ENCODE measurements around the gene SLCO1A2. TPM values are rescaled to one million over a fixed set of nuclear protein-coding genes. Genes with fewer than 3 reads are reported as not detected.

Gene SLCO1A2
- total RNA-seq, 1 experiment from 2014 or later = 5.2 TPM

DNA sequence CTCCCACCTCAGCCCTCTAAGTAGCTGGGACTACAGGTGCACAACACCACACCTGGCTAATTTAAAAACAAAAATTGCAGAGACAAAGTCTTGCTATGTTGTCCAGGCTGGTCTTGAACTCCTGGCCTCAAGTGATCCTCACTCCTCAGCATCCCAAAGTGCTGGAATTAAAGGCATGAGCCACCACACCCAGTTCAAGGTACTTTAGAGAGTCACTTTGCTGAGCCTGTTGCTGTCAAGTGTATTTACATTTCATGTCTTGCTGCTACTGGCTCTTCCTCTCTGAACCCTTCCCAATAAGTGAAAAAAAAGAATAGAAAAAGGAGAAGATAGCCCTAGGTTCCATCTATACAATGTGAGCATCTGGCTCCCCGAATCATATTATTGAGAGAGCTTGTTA is 38.4 kb downstream of the SLCO1A2 start:
- no peak for DNase-seq
- Histone ChIP-seq H3K4me3 (ENCODE audit: insufficient read depth, low read depth, low read length) (no peak overlapping the region), H3K27me3 (ENCODE audit: control insufficient read depth, insufficient read depth, low read length) (no peaks in the 10 kb centered on the region; the same call in 1 of the 2 replicates), H3K36me3 (replicated peaks; ENCODE audit: control insufficient read depth, insufficient read depth, low read length) (no peaks in the 10 kb centered on the region; the same call in 1 of the 2 replicates)

DNA sequence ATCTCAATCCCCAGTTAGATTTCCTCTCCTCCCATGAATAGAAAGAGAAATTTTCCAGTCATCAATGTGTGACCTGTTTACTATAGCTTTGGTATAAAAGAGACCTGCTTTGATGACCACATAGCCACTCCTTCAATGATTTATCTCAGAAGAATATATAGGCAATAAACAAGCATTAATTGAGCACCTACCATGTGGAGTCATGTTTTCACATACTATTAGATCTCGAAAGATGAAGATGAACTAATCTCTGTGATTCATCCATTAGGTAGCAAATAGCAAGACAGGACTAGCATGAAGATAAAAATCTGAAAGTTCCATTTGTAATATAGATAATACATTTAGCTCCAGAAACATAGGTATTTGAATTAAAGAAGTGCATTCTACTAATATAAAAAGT is 40.5 kb downstream of the SLCO1A2 start:
- no peak overlapping the region for H3K4me3 ChIP-seq (ENCODE audit: insufficient read depth, low read depth, low read length)
- no peaks in the 10 kb centered on the region; the same call in 1 of the 2 replicates for H3K36me3 ChIP-seq (replicated peaks; ENCODE audit: control insufficient read depth, insufficient read depth, low read length)
- DNase-seq = no peak
- H3K27me3 ChIP-seq (ENCODE audit: control insufficient read depth, insufficient read depth, low read length) = no peaks in the 10 kb centered on the region; the same call in 1 of the 2 replicates

DNA sequence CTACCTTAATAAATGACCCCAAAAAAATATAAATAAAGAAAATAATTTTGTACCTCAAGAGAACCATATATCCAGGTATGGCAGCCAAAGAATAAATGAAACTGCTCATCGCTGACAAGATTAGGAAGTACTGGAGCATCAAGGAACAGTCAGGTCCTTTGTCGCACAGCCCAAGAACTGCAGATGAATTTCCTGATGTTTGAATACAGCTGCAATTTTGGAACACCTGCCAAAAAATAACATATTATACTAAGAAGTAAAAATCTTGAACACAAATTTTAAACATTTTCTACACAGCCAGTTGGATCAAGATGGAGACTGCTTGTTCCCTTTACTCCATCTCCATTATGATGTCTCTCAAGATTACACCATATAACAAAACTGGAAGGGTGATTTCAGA is 42.6 kb downstream of the SLCO1A2 start:
- DNase-seq = no peak
- Histone ChIP-seq H3K36me3 (replicated peaks; ENCODE audit: control insufficient read depth, insufficient read depth, low read length) (no peaks in the 10 kb centered on the region), H3K4me3 (ENCODE audit: insufficient read depth, low read depth, low read length) (no peak overlapping the region), H3K27me3 (ENCODE audit: control insufficient read depth, insufficient read depth, low read length) (no peaks in the 10 kb centered on the region; the same call in 1 of the 2 replicates)

DNA sequence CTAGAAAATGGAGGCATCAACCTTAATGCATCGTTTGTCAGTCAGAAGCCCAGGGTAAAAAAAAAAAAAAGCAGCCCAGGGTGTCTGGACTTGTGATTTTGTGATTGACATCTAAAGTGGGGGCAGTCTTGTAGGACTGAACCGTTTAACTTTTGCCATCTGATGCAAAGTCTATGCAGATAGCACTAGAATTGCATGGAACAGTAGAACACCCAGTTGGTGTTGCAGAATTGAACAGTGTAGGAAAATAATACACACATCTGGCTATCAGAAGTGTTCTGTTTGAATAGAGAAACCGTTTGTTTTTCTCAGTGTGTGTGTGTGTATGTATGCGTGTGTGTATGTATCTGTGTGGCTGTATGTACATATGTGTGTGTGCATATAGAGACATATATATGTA is 45.0 kb downstream of the SLCO1A2 start:
- DNase-seq = no peak
- Histone ChIP-seq H3K4me3 (ENCODE audit: insufficient read depth, low read depth, low read length) (no peak overlapping the region), H3K27me3 (ENCODE audit: control insufficient read depth, insufficient read depth, low read length) (no peaks in the 10 kb centered on the region), H3K36me3 (replicated peaks; ENCODE audit: control insufficient read depth, insufficient read depth, low read length) (no peaks in the 10 kb centered on the region)

DNA sequence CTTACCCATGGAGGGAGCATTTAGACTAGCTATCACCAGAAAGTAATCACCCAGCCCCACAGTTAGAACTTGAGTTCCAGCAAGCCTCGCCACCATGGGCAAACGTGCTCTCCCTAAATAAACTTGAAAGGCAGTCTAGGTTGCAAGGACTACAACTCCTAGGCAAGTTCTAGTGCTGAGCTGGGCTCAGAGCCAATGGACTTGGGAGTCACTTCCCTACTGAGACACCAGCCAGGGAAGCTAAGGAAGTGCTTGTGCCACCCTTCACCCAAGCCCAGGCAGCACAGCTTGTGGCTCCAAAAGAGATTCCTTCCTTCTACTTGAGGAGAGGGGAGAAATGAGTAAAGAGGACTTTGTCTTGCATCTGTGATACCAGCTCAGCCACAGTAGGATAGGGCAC is 57.9 kb downstream of the SLCO1A2 start:
- no peaks in the 10 kb centered on the region for H3K27me3 ChIP-seq (ENCODE audit: control insufficient read depth, insufficient read depth, low read length)
- no peak overlapping the region for H3K4me3 ChIP-seq (ENCODE audit: insufficient read depth, low read depth, low read length)
- H3K36me3 ChIP-seq (replicated peaks; ENCODE audit: control insufficient read depth, insufficient read depth, low read length) = no peaks in the 10 kb centered on the region
- no peak for DNase-seq

DNA sequence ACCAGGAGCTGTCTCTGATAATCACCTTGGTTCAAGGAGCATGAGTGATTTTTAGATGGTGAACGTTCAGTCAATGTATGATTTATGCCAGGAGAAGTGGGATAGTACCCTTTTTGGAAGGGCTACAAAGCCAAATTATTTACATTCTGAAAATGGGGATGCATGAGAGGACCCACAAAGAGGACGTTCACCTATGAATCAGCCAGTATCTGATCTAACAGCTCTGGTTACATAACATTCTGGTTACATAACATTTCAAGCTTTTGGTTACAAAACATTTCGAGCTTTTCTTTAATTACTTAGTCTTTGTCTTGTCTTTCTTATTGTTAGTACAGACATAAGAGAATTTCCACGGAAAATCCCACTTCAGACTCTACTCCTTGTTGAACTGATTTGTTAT is 68.8 kb downstream of the SLCO1A2 start:
- H3K27me3 ChIP-seq (ENCODE audit: control insufficient read depth, insufficient read depth, low read length) = no peaks in the 10 kb centered on the region
- H3K4me3 ChIP-seq (ENCODE audit: insufficient read depth, low read depth, low read length) = no peak overlapping the region
- H3K36me3 ChIP-seq (replicated peaks; ENCODE audit: control insufficient read depth, insufficient read depth, low read length) = no peaks in the 10 kb centered on the region
- DNase-seq = no peak

DNA sequence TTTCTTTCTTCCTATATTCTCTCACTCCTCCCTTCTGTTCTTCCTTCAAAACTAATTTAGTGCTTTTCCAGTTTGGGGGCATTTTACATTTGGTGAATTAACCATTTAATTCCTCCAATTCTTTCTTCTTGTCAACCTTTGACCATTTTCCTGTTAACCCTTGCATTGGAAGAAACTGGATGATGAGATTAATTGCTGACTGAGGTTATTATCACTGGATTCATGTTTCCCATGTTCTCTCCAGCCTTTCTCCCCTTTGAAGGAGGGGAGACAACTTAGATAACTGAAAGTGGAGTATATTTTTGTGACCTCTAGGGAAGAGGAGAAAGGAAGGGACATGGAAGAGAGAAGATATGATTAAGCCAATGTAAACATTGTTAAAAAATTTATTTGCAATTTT is 70.5 kb downstream of the SLCO1A2 start:
- DNase-seq = no peak
- Histone ChIP-seq H3K27me3 (ENCODE audit: control insufficient read depth, insufficient read depth, low read length) (no peaks in the 10 kb centered on the region), H3K4me3 (ENCODE audit: insufficient read depth, low read depth, low read length) (no peak overlapping the region), H3K36me3 (replicated peaks; ENCODE audit: control insufficient read depth, insufficient read depth, low read length) (no peaks in the 10 kb centered on the region)

DNA sequence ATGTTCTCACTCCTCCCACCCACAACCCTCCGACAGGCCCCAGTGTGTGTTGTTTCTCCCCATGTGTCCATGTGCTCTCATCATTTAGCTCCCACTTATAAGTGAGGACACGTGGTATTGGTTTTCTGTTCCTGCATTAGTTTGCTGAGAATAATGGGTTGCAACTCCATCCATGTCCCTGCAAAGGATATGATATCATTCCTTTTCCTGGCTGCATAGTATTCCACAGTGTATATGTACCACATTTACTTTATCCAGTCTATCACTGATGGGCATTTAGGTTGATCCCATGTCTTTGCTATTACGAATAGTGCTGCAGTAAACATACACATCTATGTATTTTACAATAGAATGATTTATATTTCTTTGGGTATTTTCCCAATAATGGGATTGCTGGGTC is 77.5 kb downstream of the SLCO1A2 start:
- no peaks in the 10 kb centered on the region for H3K36me3 ChIP-seq (replicated peaks; ENCODE audit: control insufficient read depth, insufficient read depth, low read length)
- no peak overlapping the region for H3K4me3 ChIP-seq (ENCODE audit: insufficient read depth, low read depth, low read length)
- DNase-seq = no peak
- no peaks in the 10 kb centered on the region; the same call in 1 of the 2 replicates for H3K27me3 ChIP-seq (ENCODE audit: control insufficient read depth, insufficient read depth, low read length)

DNA sequence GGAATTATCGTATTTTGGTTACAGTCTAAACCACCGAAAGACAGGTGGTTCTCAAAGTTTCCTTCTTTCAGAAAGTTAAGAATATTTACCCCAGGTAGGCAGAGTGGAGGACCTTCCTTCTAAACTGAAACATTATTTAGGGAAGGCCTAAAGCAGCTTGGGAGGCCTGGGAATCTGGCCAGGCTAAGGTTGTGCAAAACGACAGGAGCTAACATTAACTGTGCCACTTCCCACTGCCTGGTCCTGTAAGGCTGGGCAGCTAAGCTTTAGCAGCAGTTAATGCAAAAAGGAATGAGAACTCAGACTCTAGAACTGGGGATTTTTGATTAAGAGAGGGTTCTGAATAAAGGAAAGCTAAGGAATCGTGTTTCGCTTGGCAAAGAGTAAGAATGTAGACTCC is 82.6 kb downstream of the SLCO1A2 start:
- Histone ChIP-seq H3K27me3 (ENCODE audit: control insufficient read depth, insufficient read depth, low read length) (no peaks in the 10 kb centered on the region; the same call in 1 of the 2 replicates), H3K36me3 (replicated peaks; ENCODE audit: control insufficient read depth, insufficient read depth, low read length) (no peaks in the 10 kb centered on the region), H3K4me3 (ENCODE audit: insufficient read depth, low read depth, low read length) (no peak overlapping the region)
- no peak for DNase-seq

DNA sequence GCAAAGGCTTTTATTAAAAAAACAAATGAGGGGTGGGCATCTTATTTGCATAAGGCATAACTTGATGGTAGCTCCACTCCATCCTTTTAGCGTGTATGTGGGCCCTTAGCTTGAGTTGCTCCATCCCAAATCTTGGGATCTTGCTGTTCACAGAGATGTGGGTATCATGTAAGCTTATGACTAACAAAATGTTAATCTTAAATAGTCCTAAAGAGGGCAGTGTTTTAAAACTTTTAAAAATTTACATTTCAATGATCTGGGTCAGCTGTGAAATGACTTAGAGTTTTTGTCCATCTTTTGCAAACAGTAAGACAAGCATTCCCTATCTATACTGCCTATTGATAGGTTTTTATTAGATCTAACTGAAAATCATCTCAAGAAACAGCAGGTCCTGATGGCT is 86.0 kb downstream of the SLCO1A2 start:
- DNase-seq = peak; percentile 1
- H3K4me3 ChIP-seq (ENCODE audit: insufficient read depth, low read depth, low read length) = no peak overlapping the region
- H3K27me3 ChIP-seq (ENCODE audit: control insufficient read depth, insufficient read depth, low read length) = no peaks in the 10 kb centered on the region
- H3K36me3 ChIP-seq (replicated peaks; ENCODE audit: control insufficient read depth, insufficient read depth, low read length) = no peaks in the 10 kb centered on the region

DNA sequence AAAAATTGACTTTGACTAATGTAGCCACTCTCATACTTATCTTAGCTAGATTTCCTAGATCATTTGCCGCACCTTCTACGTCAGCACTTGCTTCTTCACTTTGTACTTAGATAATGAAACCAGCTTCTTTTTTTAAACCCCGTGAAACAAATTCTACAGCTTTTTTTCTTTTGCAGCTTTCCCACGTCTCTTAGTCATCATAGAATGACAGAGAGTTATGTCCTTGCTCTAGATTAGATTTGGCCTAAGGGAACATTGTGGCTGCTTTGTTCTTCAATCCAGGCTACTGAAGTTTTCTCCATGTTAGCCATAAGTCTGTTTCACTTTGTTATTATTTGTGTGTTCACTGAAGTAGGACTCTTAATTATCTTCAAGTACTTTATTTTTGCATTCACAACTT is 94.9 kb downstream of the SLCO1A2 start:
- no peaks in the 10 kb centered on the region for H3K27me3 ChIP-seq (ENCODE audit: control insufficient read depth, insufficient read depth, low read length)
- DNase-seq = no peak
- H3K4me3 ChIP-seq (ENCODE audit: insufficient read depth, low read depth, low read length) = no peak overlapping the region
- no peaks in the 10 kb centered on the region for H3K36me3 ChIP-seq (replicated peaks; ENCODE audit: control insufficient read depth, insufficient read depth, low read length)

DNA sequence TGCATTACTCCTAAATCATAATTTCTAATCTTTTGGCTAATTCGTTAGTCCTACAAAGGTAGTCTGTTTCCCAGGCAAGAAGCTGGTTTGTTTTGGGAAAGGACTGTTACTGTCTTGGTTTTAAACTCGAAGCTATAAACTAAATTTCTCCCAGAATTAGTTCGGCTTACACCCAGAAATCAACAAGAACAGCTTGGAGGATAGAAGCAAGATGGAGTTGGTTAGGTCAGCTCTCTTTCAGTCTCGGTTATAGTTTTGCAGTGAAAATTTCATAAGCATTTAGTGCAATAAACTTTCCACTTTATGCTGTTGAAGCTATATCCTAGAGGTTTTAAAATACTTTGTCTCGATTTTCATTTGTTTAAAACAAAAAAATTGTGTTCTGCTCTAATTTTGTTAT is 100.3 kb downstream of the SLCO1A2 start:
- no peak overlapping the region for H3K4me3 ChIP-seq (ENCODE audit: insufficient read depth, low read depth, low read length)
- no peaks in the 10 kb centered on the region for H3K36me3 ChIP-seq (replicated peaks; ENCODE audit: control insufficient read depth, insufficient read depth, low read length)
- H3K27me3 ChIP-seq (ENCODE audit: control insufficient read depth, insufficient read depth, low read length) = no peaks in the 10 kb centered on the region
- DNase-seq = no peak

DNA sequence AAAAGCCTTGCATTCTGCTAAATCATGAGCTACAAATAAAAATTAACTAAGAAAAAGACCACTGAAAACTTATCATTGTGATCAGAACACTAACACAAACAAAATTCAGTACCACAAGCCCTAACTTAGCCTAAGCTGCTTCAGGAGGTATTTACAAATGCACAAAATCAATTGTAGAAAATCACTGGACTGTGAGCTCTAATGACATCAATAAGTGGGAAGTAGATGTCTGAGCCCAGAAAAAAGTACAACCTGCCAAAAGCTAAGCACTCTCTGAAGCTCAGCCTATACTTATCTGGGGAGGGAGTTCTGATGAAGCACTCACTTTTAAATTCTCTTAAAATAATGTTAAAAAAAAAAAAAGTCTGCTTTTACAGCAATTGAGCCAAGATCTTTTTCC is 110.8 kb downstream of the SLCO1A2 start:
- no peak for DNase-seq
- H3K27me3 ChIP-seq (ENCODE audit: control insufficient read depth, insufficient read depth, low read length) = no peaks in the 10 kb centered on the region
- H3K36me3 ChIP-seq (replicated peaks; ENCODE audit: control insufficient read depth, insufficient read depth, low read length) = no peaks in the 10 kb centered on the region
- H3K4me3 ChIP-seq (ENCODE audit: insufficient read depth, low read depth, low read length) = no peak overlapping the region

DNA sequence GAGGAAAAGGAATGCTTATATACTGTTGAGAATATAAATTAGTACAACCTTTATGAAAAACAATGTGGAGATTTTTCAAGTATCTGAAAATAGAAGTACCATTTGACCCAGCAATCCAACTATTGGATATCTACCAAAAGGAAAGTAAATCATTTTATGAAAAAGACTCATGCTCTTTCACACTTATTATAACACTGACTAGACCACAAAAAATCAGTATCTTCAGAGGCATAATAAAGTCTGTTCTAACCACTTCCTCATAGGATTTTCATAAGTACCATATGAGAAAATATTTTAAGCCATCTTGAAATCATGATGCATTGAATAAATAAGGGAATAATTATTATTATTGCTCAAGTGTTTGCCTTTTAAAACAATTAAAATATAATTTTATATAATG is 112.9 kb downstream of the SLCO1A2 start:
- DNase-seq = no peak
- H3K27me3 ChIP-seq (ENCODE audit: control insufficient read depth, insufficient read depth, low read length) = no peaks in the 10 kb centered on the region

DNA sequence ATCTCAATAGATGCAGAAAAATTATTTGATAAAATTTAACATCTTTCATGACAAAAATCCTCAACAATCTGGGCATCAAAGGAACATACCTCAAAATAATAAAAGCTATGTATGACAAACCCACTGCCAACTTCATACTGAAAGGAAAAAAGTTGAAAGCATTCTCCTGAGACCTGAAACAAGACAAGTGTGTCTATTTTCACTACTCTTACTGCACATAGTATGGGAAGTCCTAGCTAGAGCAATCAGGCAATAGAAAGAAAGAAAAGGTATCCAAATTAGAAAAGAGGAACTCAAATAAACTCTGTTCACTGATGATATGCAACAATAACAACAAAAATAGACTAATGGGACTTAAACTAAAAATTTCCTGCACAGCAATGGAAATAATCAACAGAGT is 113.6 kb downstream of the SLCO1A2 start:
- no peak for DNase-seq
- no peaks in the 10 kb centered on the region for H3K27me3 ChIP-seq (ENCODE audit: control insufficient read depth, insufficient read depth, low read length)
- H3K4me3 ChIP-seq (ENCODE audit: insufficient read depth, low read depth, low read length) = no peak overlapping the region
- H3K36me3 ChIP-seq (replicated peaks; ENCODE audit: control insufficient read depth, insufficient read depth, low read length) = no peaks in the 10 kb centered on the region

More for the DNA sequence above, 112.9 kb downstream of the SLCO1A2 start:
- no peaks in the 10 kb centered on the region for H3K36me3 ChIP-seq (replicated peaks; ENCODE audit: control insufficient read depth, insufficient read depth, low read length)
- H3K4me3 ChIP-seq (ENCODE audit: insufficient read depth, low read depth, low read length) = no peak overlapping the region

DNA sequence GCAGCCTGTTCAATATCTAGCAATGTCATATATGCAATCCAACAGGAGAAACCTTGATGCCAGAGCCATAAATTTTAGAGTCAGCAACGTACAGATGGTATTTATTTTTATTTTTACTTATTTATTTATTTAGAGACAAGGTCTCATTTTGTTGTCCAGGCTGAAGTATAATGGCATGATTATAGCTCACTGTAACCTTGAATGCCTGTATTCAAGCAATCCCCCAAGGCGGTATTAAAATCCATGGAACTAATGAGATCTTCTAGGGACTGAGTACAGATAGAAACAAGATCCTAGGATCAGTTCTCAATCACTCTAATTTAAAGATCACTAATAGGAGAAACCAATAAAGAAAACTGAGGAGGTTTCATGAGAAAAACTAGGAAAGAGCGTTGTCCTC is 114.5 kb downstream of the SLCO1A2 start:
- H3K36me3 ChIP-seq (replicated peaks; ENCODE audit: control insufficient read depth, insufficient read depth, low read length) = no peaks in the 10 kb centered on the region
- DNase-seq = no peak
- H3K4me3 ChIP-seq (ENCODE audit: insufficient read depth, low read depth, low read length) = no peak overlapping the region
- no peaks in the 10 kb centered on the region for H3K27me3 ChIP-seq (ENCODE audit: control insufficient read depth, insufficient read depth, low read length)

All from H7 (cell line).